ENCODE measurements around the gene OLFML2B.

OLFML2B gene

GRCh38 chr1:161983725-161984124, 39.9 kb downstream of the OLFML2B start:
- Histone ChIP-seq H3K9ac (ENCODE audit: low read depth, low read length, poor library complexity, severe bottlenecking) (no peak overlapping the region), H3K4me3 (ENCODE audit: low read length, poor library complexity, severe bottlenecking) (no peak overlapping the region), H3F3A (ENCODE audit: low read depth) (no peaks in the 10 kb centered on the region), H3K36me3 (ENCODE audit: insufficient read depth, low read length) (no peaks in the 10 kb centered on the region), H3K79me2 (ENCODE audit: insufficient read depth, low read length) (no peaks in the 10 kb centered on the region), H3K9me2 (replicated peaks; ENCODE audit: low read depth, low read length) (no peaks in the 10 kb centered on the region), H2AFZ (ENCODE audit: low read length) (no peak overlapping the region), H3K27me3 (ENCODE audit: insufficient read depth, low read length, poor library complexity, severe bottlenecking) (no peaks in the 10 kb centered on the region), H3K9me3 (ENCODE audit: insufficient read depth, low read depth, low read length) (no peaks in the 10 kb centered on the region), H3K4me1 (ENCODE audit: insufficient read depth, low read length, poor library complexity, severe bottlenecking) (no peaks in the 10 kb centered on the region), H3K4me2 (ENCODE audit: low read depth, low read length, poor library complexity, severe bottlenecking) (no peak overlapping the region), H4K20me1 (ENCODE audit: insufficient read depth, low read length, poor library complexity, severe bottlenecking) (no peaks in the 10 kb centered on the region)
- no peak for TF ChIP-seq EZH2phosphoT487 (IDR thresholded peaks at IDR 0.05; ENCODE audit: borderline replicate concordance)
- TF ChIP-seq, protein P1, sequence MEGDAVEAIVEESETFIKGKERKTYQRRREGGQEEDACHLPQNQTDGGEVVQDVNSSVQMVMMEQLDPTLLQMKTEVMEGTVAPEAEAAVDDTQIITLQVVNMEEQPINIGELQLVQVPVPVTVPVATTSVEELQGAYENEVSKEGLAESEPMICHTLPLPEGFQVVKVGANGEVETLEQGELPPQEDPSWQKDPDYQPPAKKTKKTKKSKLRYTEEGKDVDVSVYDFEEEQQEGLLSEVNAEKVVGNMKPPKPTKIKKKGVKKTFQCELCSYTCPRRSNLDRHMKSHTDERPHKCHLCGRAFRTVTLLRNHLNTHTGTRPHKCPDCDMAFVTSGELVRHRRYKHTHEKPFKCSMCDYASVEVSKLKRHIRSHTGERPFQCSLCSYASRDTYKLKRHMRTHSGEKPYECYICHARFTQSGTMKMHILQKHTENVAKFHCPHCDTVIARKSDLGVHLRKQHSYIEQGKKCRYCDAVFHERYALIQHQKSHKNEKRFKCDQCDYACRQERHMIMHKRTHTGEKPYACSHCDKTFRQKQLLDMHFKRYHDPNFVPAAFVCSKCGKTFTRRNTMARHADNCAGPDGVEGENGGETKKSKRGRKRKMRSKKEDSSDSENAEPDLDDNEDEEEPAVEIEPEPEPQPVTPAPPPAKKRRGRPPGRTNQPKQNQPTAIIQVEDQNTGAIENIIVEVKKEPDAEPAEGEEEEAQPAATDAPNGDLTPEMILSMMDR (conservative IDR thresholded peaks at IDR 0.05; ENCODE audit: low read length), result no peak

DNA sequence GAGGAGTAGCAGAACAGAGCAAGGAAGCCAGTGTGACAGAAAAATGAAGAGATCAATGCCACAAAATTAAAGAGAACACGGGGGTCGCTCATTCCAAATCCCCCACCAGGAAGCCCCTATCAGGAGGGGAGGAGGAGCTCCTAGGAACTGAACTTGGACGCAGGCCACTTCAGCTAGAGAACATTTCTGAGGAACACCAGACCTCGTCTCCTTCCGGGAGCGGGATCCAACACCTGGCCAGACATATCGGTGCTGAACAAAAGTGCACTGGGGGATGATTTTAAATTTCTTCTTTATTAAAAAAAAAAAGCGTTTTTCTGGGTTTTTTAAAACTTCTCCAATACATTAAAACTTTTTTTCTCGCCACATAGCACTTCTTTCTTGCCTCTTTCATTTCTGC, 40.8 kb downstream of the OLFML2B start:
- H3K36me3 ChIP-seq (ENCODE audit: insufficient read depth, low read length), result no peaks in the 10 kb centered on the region
- no peak for TF ChIP-seq EZH2phosphoT487 (IDR thresholded peaks at IDR 0.05; ENCODE audit: borderline replicate concordance)
- TF ChIP-seq, protein P1 (conservative IDR thresholded peaks at IDR 0.05; ENCODE audit: low read length), result no peak
- no peaks in the 10 kb centered on the region for H3K79me2 ChIP-seq (ENCODE audit: insufficient read depth, low read length)
- no peak overlapping the region for H3K9ac ChIP-seq (ENCODE audit: low read depth, low read length, poor library complexity, severe bottlenecking)
- H3K9me2 ChIP-seq (replicated peaks; ENCODE audit: low read depth, low read length), result no peaks in the 10 kb centered on the region
- H3F3A ChIP-seq (ENCODE audit: low read depth), result no peaks in the 10 kb centered on the region
- H3K4me3 ChIP-seq (ENCODE audit: low read length, poor library complexity, severe bottlenecking), result no peak overlapping the region
- no peaks in the 10 kb centered on the region for H3K4me1 ChIP-seq (ENCODE audit: insufficient read depth, low read length, poor library complexity, severe bottlenecking)
- H3K27me3 ChIP-seq (ENCODE audit: insufficient read depth, low read length, poor library complexity, severe bottlenecking), result no peaks in the 10 kb centered on the region
- H4K20me1 ChIP-seq (ENCODE audit: insufficient read depth, low read length, poor library complexity, severe bottlenecking), result no peaks in the 10 kb centered on the region
- H3K9me3 ChIP-seq (ENCODE audit: insufficient read depth, low read depth, low read length), result no peaks in the 10 kb centered on the region
- no peak overlapping the region for H3K4me2 ChIP-seq (ENCODE audit: low read depth, low read length, poor library complexity, severe bottlenecking)
- H2AFZ ChIP-seq (ENCODE audit: low read length), result no peak overlapping the region

- H2AFZ ChIP-seq (ENCODE audit: low read length), result no peak overlapping the region
- no peaks in the 10 kb centered on the region for H3K36me3 ChIP-seq (ENCODE audit: insufficient read depth, low read length)
- no peaks in the 10 kb centered on the region for H3K9me2 ChIP-seq (replicated peaks; ENCODE audit: low read depth, low read length)
- no peaks in the 10 kb centered on the region for H3K79me2 ChIP-seq (ENCODE audit: insufficient read depth, low read length)
- no peaks in the 10 kb centered on the region for H3K4me1 ChIP-seq (ENCODE audit: insufficient read depth, low read length, poor library complexity, severe bottlenecking)
- no peak overlapping the region for H3K9ac ChIP-seq (ENCODE audit: low read depth, low read length, poor library complexity, severe bottlenecking)
- no peak overlapping the region for H3K4me3 ChIP-seq (ENCODE audit: low read length, poor library complexity, severe bottlenecking)
- H3F3A ChIP-seq (ENCODE audit: low read depth), result no peaks in the 10 kb centered on the region
- no peak overlapping the region for H3K4me2 ChIP-seq (ENCODE audit: low read depth, low read length, poor library complexity, severe bottlenecking)
- no peaks in the 10 kb centered on the region for H3K9me3 ChIP-seq (ENCODE audit: insufficient read depth, low read depth, low read length)
- TF ChIP-seq EZH2phosphoT487 (IDR thresholded peaks at IDR 0.05; ENCODE audit: borderline replicate concordance), result no peak
- TF ChIP-seq, protein P1 (conservative IDR thresholded peaks at IDR 0.05; ENCODE audit: low read length), result no peak
- H3K27me3 ChIP-seq (ENCODE audit: insufficient read depth, low read length, poor library complexity, severe bottlenecking), result no peaks in the 10 kb centered on the region
- H4K20me1 ChIP-seq (ENCODE audit: insufficient read depth, low read length, poor library complexity, severe bottlenecking), result no peaks in the 10 kb centered on the region
Observed at GRCh38 chr1:161982507-161982895, 41.2 kb downstream of the OLFML2B start.

Measured in Loucy (cell line).